DOHH2 (cell line): ENCODE measurements around the gene DDR1.
"Not testable (repeated sequence)": the region's sequence is repeated elsewhere in the genome, so short reads cannot be mapped to it uniquely, and the experiment has no call there.

Experiments
- H3F3A ChIP-seq: fragments of 200-600 bp; sonication (generic), shearing (Covaris generic); 2 replicates; pipeline ENCODE4 v1.6.0; 2016; ENCODE audit warnings: antibody characterized with exemption, mild to moderate bottlenecking; ENCODE audit not compliant: control insufficient read depth, insufficient read depth
- H3K27ac ChIP-seq: fragments of 200-600 bp; sonication (generic); 2 replicates; pipeline ENCODE4 v1.5.1; 2014; ENCODE audit warnings: low read depth, mild to moderate bottlenecking, low read length, moderate library complexity
- H3K27me3 ChIP-seq: fragments of 200-600 bp; sonication (generic); 2 replicates; pipeline ENCODE4 v1.6.1; 2014; ENCODE audit warnings: mild to moderate bottlenecking, low read length, mixed read lengths; ENCODE audit not compliant: control insufficient read depth
- H3K36me3 ChIP-seq: fragments of 200-600 bp; sonication (generic); 2 replicates; pipeline ENCODE4 v1.6.1; 2014; ENCODE audit warnings: mild to moderate bottlenecking, low read length, moderate library complexity, mixed read lengths; ENCODE audit not compliant: control insufficient read depth
- H3K4me1 ChIP-seq: fragments of 200-600 bp; sonication (generic); 2 replicates; pipeline ENCODE4 v1.6.1; 2014; ENCODE audit warnings: mild to moderate bottlenecking, low read length, mixed read lengths; ENCODE audit not compliant: control insufficient read depth
- H3K4me2 ChIP-seq: fragments of 200-600 bp; sonication (generic); 2 replicates; pipeline ENCODE4 v1.6.0; 2014; ENCODE audit warnings: mild to moderate bottlenecking, low read length, moderate library complexity
- H3K4me3 ChIP-seq: fragments of 200-600 bp; sonication (generic); 2 replicates; pipeline ENCODE4 v1.5.1; 2014; ENCODE audit warnings: mild to moderate bottlenecking, low read length, mixed read lengths
- H3K79me2 ChIP-seq: fragments of 200-600 bp; sonication (generic); 2 replicates; pipeline ENCODE4 v1.6.1; 2014; ENCODE audit warnings: mild to moderate bottlenecking, low read length, mixed read lengths; ENCODE audit not compliant: control insufficient read depth
- H3K9me2 ChIP-seq: fragments of 200-600 bp; sonication (generic); replicated peaks from 2 replicates; pipeline ENCODE4 v1.6.1; 2014; ENCODE audit warnings: mild to moderate bottlenecking, low read length, mixed read lengths; ENCODE audit not compliant: control insufficient read depth
- H3K9me3 ChIP-seq: fragments of 200-600 bp; sonication (generic); 2 replicates; pipeline ENCODE4 v1.6.1; 2014; ENCODE audit warnings: antibody characterized with exemption, low read length, mixed read lengths; ENCODE audit not compliant: control insufficient read depth, insufficient read depth
- H4K20me1 ChIP-seq: fragments of 200-600 bp; sonication (generic); 2 replicates; pipeline ENCODE4 v1.6.0; 2014; ENCODE audit warnings: low read depth, mild to moderate bottlenecking, antibody characterized with exemption, low read length, moderate library complexity; ENCODE audit not compliant: control insufficient read depth, insufficient read depth
- CTCF ChIP-seq: fragments of 200-600 bp; sonication (generic); IDR thresholded peaks from one replicate; pipeline ENCODE4 v1.5.1; 2014; ENCODE audit warnings: antibody characterized with exemption, mild to moderate bottlenecking, low read depth, low read length; ENCODE audit not compliant: poor library complexity, severe bottlenecking
- EZH2phosphoT487 ChIP-seq: fragments of 200-600 bp; sonication (generic); IDR thresholded peaks from 2 replicates; pipeline ENCODE4 v1.6.1; 2017; ENCODE audit warnings: borderline replicate concordance, mild to moderate bottlenecking, antibody characterized with exemption, low read length, moderate library complexity, mixed read lengths

Gene DDR1

GRCh38 chr6:30917487-30917886, 33.2 kb downstream of the DDR1 start:
- Histone ChIP-seq H3K9me2 (no peaks in the 10 kb centered on the region), H3K27ac (no peak overlapping the region), H3K9me3 (no peaks in the 10 kb centered on the region), H3K4me3 (no peak overlapping the region), H3F3A (0 out of 2 replicates have a peak, but pooled peaks cover 5% of the 10 kb centered on the region), H4K20me1 (no peaks in the 10 kb centered on the region), H3K79me2 (peaks cover 19% of the 10 kb centered on the region), H3K36me3 (peaks cover 69% of the 10 kb centered on the region), H3K4me2 (no peak overlapping the region), H3K4me1 (peaks cover 22% of the 10 kb centered on the region), H3K27me3 (no peaks in the 10 kb centered on the region)
- no peak for TF ChIP-seq CTCF
- TF ChIP-seq EZH2phosphoT487, result no peak

- Histone ChIP-seq H3K27ac (no peak overlapping the region), H3K4me2 (no peak overlapping the region), H3K9me3 (no peaks in the 10 kb centered on the region), H3K4me1 (peaks cover 18% of the 10 kb centered on the region), H3K4me3 (no peak overlapping the region), H3K79me2 (peaks cover 19% of the 10 kb centered on the region), H3F3A (no peaks in the 10 kb centered on the region), H3K36me3 (peaks cover 71% of the 10 kb centered on the region), H3K27me3 (no peaks in the 10 kb centered on the region), H3K9me2 (no peaks in the 10 kb centered on the region), H4K20me1 (no peaks in the 10 kb centered on the region)
- TF ChIP-seq EZH2phosphoT487 (no peak), CTCF (no peak)
Measured at GRCh38 chr6:30918670-30919069, 34.4 kb downstream of the DDR1 start.

- no peaks in the 10 kb centered on the region for H3K9me2 ChIP-seq
- H3K36me3 ChIP-seq, result peaks cover 65% of the 10 kb centered on the region
- TF ChIP-seq EZH2phosphoT487 (no peak), CTCF (no peak)
- no peaks in the 10 kb centered on the region for H3K27me3 ChIP-seq
- H3K27ac ChIP-seq, result no peak overlapping the region
- H3F3A ChIP-seq, result no peaks in the 10 kb centered on the region
- H3K4me3 ChIP-seq, result no peak overlapping the region
- no peaks in the 10 kb centered on the region for H4K20me1 ChIP-seq
- H3K4me1 ChIP-seq, result no peaks in the 10 kb centered on the region
- no peak overlapping the region for H3K4me2 ChIP-seq
- no peaks in the 10 kb centered on the region for H3K9me3 ChIP-seq
- H3K79me2 ChIP-seq, result no peaks in the 10 kb centered on the region
Measured at GRCh38 chr6:30922447-30922852, 38.1 kb downstream of the DDR1 start.

- H3K9me3 ChIP-seq, H4K20me1 ChIP-seq, H3K4me2 ChIP-seq, H3K79me2 ChIP-seq, H3K9me2 ChIP-seq, H3K4me1 ChIP-seq, H3F3A ChIP-seq, H3K27ac ChIP-seq, H3K27me3 ChIP-seq, H3K4me3 ChIP-seq: not testable (repeated sequence)
- peaks cover 65% of the 10 kb centered on the region for H3K36me3 ChIP-seq
Measured at GRCh38 chr6:30924040-30924627, 39.8 kb downstream of the DDR1 start.
